ENCODE results near the gene RALGPS1. TPM values are rescaled to one million over a fixed set of nuclear protein-coding genes. Genes with fewer than 3 reads are reported as not detected.

RALGPS1 gene
- total and polyA plus RNA-seq, 2 experiments from 2014 or later: 13.1 to 22.1 TPM

DNA sequence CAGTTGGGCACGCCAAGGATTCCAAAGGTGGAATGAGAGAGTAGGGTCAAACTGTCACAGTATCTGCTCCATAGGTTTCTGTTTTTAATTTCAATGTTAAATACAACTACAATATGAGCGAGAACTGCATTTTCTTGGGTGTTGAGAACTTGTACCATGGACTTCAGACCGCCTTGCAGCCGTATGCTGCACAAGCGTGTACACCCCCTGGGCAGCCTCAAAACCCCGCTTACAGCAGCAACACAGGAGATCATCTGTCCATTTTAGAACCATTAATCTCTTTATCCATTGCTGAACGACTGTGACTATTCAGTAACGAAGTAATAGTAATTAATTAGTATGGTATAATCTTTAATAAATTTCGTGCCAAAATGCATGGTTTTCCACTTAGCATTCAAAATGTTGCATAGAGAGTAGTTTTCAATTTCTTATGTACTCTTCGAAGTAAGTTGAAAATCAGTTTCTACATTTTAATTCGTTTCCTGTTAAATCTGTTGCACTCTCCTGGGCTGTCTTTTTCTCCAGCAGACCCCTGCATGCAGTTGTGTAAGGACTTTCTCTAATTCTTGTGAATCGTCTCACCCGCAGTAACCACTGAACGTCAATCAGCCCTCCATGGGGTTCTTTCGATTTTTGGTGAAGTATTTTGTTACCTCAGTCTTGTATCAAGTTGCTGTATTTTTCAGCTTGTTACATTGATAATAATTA, 308.0 kb downstream of the RALGPS1 start:
- Histone ChIP-seq H3K79me2 (no peaks in the 10 kb centered on the region), H3K4me3 (no peak overlapping the region), H3K27me3 (no peaks in the 10 kb centered on the region), H3K4me2 (no peak overlapping the region), H3K9me3 (ENCODE audit: low read depth) (no peaks in the 10 kb centered on the region), H3K27ac (no peak overlapping the region), H3K36me3 (replicated peaks; ENCODE audit: insufficient read depth, low read depth) (no peaks in the 10 kb centered on the region), H2AFZ (no peak overlapping the region), H3K4me1 (ENCODE audit: insufficient read depth) (no peaks in the 10 kb centered on the region), H3K9me2 (replicated peaks; ENCODE audit: insufficient read depth) (no peaks in the 10 kb centered on the region), H4K20me1 (ENCODE audit: insufficient read depth, poor library complexity, severe bottlenecking) (no peaks in the 10 kb centered on the region)
- no peak for DNase-seq (ENCODE audit: low spot score)
- 84% methylated on average over 15 of the region's 15 CpGs for WGBS (ENCODE audit: low lambda C conversion rate, missing lambda C conversion rate)
- TF ChIP-seq, protein P1, sequence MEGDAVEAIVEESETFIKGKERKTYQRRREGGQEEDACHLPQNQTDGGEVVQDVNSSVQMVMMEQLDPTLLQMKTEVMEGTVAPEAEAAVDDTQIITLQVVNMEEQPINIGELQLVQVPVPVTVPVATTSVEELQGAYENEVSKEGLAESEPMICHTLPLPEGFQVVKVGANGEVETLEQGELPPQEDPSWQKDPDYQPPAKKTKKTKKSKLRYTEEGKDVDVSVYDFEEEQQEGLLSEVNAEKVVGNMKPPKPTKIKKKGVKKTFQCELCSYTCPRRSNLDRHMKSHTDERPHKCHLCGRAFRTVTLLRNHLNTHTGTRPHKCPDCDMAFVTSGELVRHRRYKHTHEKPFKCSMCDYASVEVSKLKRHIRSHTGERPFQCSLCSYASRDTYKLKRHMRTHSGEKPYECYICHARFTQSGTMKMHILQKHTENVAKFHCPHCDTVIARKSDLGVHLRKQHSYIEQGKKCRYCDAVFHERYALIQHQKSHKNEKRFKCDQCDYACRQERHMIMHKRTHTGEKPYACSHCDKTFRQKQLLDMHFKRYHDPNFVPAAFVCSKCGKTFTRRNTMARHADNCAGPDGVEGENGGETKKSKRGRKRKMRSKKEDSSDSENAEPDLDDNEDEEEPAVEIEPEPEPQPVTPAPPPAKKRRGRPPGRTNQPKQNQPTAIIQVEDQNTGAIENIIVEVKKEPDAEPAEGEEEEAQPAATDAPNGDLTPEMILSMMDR (IDR thresholded peaks at IDR 0.05; ENCODE audit: poor library complexity): no peak

GRCh38 chr9:127223266-127223665, 308.7 kb downstream of the RALGPS1 start:
- Histone ChIP-seq H3K9me2 (replicated peaks; ENCODE audit: insufficient read depth) (no peaks in the 10 kb centered on the region), H3K27ac (no peak overlapping the region), H3K36me3 (replicated peaks; ENCODE audit: insufficient read depth, low read depth) (no peaks in the 10 kb centered on the region), H3K4me2 (no peak overlapping the region), H3K79me2 (no peaks in the 10 kb centered on the region), H2AFZ (no peak overlapping the region), H3K27me3 (no peaks in the 10 kb centered on the region), H4K20me1 (ENCODE audit: insufficient read depth, poor library complexity, severe bottlenecking) (no peaks in the 10 kb centered on the region), H3K9me3 (ENCODE audit: low read depth) (no peaks in the 10 kb centered on the region), H3K4me3 (no peak overlapping the region), H3K4me1 (ENCODE audit: insufficient read depth) (no peaks in the 10 kb centered on the region)
- TF ChIP-seq, protein P1 (IDR thresholded peaks at IDR 0.05; ENCODE audit: poor library complexity): no peak
- no peak for TF ChIP-seq EZH2 (IDR thresholded peaks at IDR 0.05; ENCODE audit: borderline replicate concordance)
- TF ChIP-seq EZH2phosphoT487 (IDR thresholded peaks at IDR 0.05; ENCODE audit: low read depth, severe bottlenecking, unreplicated experiment): no peak
- 80% methylated on average over 4 of the region's 4 CpGs for WGBS (ENCODE audit: low lambda C conversion rate, missing lambda C conversion rate)
- DNase-seq (ENCODE audit: low spot score): no peak

DNA sequence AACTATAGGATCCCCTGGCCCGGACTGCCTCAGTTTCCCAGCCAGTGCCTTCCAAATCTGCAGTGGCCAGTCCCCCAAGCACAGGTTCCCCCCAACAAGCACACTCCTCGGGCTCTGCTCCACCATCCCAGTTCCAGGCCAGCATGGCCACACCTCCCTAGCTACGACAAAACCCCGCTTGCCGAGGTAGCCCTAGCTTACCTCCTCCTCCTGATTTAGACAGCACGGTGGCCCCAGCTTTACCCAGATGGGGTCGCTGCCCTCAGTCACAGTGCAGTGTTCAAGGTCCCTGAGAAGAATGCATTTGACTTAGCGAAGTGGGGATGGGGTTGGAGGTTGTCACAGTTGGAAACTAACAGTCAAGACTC, 309.2 kb downstream of the RALGPS1 start:
- 26% methylated on average over 8 of the region's 8 CpGs for WGBS (ENCODE audit: low lambda C conversion rate, missing lambda C conversion rate)
- Histone ChIP-seq H3K36me3 (replicated peaks; ENCODE audit: insufficient read depth, low read depth) (no peaks in the 10 kb centered on the region), H3K79me2 (no peaks in the 10 kb centered on the region), H3K4me3 (no peak overlapping the region), H3K4me1 (ENCODE audit: insufficient read depth) (no peaks in the 10 kb centered on the region), H3K9me2 (replicated peaks; ENCODE audit: insufficient read depth) (no peaks in the 10 kb centered on the region), H3K27me3 (no peaks in the 10 kb centered on the region), H3K27ac (peak overlapping the region; percentile 91), H3K4me2 (peak overlapping the region; percentile 97), H4K20me1 (ENCODE audit: insufficient read depth, poor library complexity, severe bottlenecking) (no peaks in the 10 kb centered on the region), H3K9me3 (ENCODE audit: low read depth) (no peaks in the 10 kb centered on the region), H2AFZ (peak overlapping the region; percentile 99)
- peak; percentile 18 for DNase-seq (ENCODE audit: low spot score)
- no peak for TF ChIP-seq EZH2 (IDR thresholded peaks at IDR 0.05; ENCODE audit: borderline replicate concordance)
- no peak for TF ChIP-seq EZH2phosphoT487 (IDR thresholded peaks at IDR 0.05; ENCODE audit: low read depth, severe bottlenecking, unreplicated experiment)
- TF ChIP-seq, protein P1 (IDR thresholded peaks at IDR 0.05; ENCODE audit: poor library complexity): no peak
